Duodenal mucosa (tissue), 2 donors: ENCODE data around the gene LCP2.

ENCODE experiments used
- H3K27ac ChIP-seq: one replicate; pipeline ENCODE4 v1.7.0; 2013; ENCODE audit warnings: low read depth, low read length
- H3K27me3 ChIP-seq, 2 donors: one replicate each; pipeline ENCODE4 v1.7.0; 2013; ENCODE audit warnings: low read length in 2 of 2, control low read depth in 1 of 2; ENCODE audit not compliant: insufficient read depth in 2 of 2, control insufficient read depth in 1 of 2
- H3K36me3 ChIP-seq, 2 donors: one replicate each; pipeline ENCODE4 v1.7.0; 2013; ENCODE audit warnings: low read length in 2 of 2, control low read depth in 1 of 2; ENCODE audit not compliant: insufficient read depth in 2 of 2, control insufficient read depth in 1 of 2
- H3K4me1 ChIP-seq, 2 donors: one replicate each; pipeline ENCODE4 v1.7.0; 2013; ENCODE audit warnings: low read length in 2 of 2, control low read depth in 1 of 2; ENCODE audit not compliant: insufficient read depth in 2 of 2, control insufficient read depth in 1 of 2
- H3K4me3 ChIP-seq, 2 donors: one replicate each; pipeline ENCODE4 v1.7.0; 2013; ENCODE audit warnings: low read length in 2 of 2, low read depth in 1 of 2
- H3K9ac ChIP-seq, 2 donors: one replicate each; pipeline ENCODE4 v1.7.0; 2013; ENCODE audit warnings: low read length in 2 of 2, low read depth in 1 of 2
- H3K9me3 ChIP-seq, 2 donors: one replicate each; pipeline ENCODE4 v1.7.0; 2013; ENCODE audit warnings: low read length in 2 of 2, control low read depth in 1 of 2; ENCODE audit not compliant: control insufficient read depth in 1 of 2

The LCP2 gene

GRCh38 chr5:170223360-170223759 lies 74.2 kb downstream of the LCP2 start:
- Histone ChIP-seq H3K9me3 (no peaks in the 10 kb centered on the region), H3K27me3 (no peaks in the 10 kb centered on the region), H3K4me3 (no peak overlapping the region), H3K4me1 (peaks cover 0 to 3% of the 10 kb centered on the region in 2 donors), H3K36me3 (no peaks in the 10 kb centered on the region), H3K27ac (no peak overlapping the region), H3K9ac (no peak overlapping the region)

DNA sequence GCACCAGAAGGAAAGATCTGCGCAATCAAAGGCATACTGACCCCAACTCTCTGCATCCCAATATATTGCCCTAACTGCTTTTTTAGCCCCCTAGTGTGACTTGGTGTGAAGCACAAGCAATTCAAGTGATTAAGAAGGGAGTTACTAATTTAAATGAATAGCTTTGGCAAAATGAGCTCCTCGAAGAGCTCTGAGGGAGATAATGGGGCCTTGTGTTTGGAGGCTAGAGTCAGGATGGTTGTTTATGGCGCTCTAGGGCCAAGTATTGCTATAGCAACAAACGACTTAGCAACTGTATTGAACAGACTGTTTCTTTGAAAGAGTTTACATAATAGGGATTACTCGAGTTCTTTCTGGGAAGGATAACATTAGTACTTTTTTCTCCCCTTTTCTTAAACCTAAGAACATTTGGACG lies 76.2 kb downstream of the LCP2 start:
- no peaks in the 10 kb centered on the region for H3K36me3 ChIP-seq
- peaks cover 0 to 3% of the 10 kb centered on the region in 2 donors for H3K4me1 ChIP-seq
- H3K27me3 ChIP-seq: no peaks in the 10 kb centered on the region
- H3K4me3 ChIP-seq: no peak overlapping the region
- no peak overlapping the region for H3K9ac ChIP-seq
- H3K27ac ChIP-seq: no peak overlapping the region
- H3K9me3 ChIP-seq: no peaks in the 10 kb centered on the region

DNA sequence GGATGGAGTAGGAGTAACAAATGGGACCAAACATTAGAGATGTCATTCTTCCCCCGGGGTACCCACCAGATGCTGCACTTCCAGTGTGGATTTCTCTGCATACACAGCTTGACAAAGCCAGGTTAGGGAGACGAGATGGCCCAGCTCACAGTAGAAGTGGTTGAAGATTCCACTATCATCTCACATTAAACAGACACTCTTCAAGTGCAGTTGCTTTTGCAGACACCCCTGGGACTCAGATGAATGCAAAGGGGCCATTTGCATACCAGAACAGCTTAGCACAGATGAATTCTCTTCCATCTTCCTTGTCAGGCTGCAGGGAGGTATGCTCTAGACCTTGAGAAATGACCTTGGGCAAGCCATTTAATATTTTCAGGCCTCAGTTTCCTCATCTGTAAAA lies 77.4 kb downstream of the LCP2 start:
- H3K36me3 ChIP-seq: no peaks in the 10 kb centered on the region
- H3K27me3 ChIP-seq: no peaks in the 10 kb centered on the region
- H3K27ac ChIP-seq: no peak overlapping the region
- H3K4me3 ChIP-seq: no peak overlapping the region
- H3K4me1 ChIP-seq: peaks cover 0 to 3% of the 10 kb centered on the region in 2 donors
- H3K9me3 ChIP-seq: no peaks in the 10 kb centered on the region
- no peak overlapping the region for H3K9ac ChIP-seq

DNA sequence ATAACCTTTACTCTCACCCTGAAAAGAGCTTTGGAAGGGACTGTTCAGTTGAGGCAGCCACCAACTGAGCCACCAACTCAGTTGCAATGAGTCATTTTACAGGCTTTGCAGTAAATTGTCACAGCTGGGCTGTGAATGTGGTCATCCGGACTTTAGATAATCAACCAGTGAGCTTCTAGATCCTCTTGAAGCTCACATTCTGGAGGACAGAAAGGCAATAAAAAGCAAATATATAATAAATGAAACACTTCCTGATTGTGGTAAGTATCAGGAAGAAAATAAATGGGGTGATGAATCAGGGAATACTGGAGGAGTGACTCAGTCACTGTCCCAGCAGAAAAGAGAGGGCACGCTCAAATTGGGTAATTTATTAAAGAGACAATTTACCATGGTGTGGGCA lies 78.0 kb downstream of the LCP2 start:
- H3K27ac ChIP-seq: no peak overlapping the region
- no peak overlapping the region for H3K9ac ChIP-seq
- no peaks in the 10 kb centered on the region for H3K9me3 ChIP-seq
- no peaks in the 10 kb centered on the region for H3K27me3 ChIP-seq
- no peaks in the 10 kb centered on the region for H3K36me3 ChIP-seq
- H3K4me3 ChIP-seq: no peak overlapping the region
- peaks cover 0 to 3% of the 10 kb centered on the region in 2 donors for H3K4me1 ChIP-seq

DNA sequence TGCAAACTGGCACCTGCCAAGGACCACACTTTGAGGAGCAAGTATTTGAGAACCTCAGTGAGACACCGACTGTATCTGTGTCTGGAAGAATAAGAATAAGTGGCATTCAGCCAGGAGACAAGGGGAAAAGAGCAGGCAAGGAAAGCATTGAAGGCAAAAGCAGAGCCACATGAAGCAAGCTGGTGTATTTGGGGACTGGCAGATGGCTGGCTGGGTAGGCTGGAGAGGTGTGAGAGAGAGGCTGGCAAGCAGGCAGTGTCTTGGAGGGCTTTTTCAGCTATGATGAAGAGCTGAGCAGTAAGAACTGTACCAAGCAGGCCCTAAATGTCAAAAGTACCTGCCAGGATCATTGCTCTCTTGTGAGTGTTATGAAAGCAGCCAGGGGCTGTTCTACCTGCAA lies 78.9 kb downstream of the LCP2 start:
- Histone ChIP-seq H3K9ac (no peak overlapping the region), H3K9me3 (no peaks in the 10 kb centered on the region), H3K4me3 (no peak overlapping the region), H3K36me3 (no peaks in the 10 kb centered on the region), H3K27me3 (no peaks in the 10 kb centered on the region), H3K27ac (no peak overlapping the region), H3K4me1 (peaks cover 0 to 3% of the 10 kb centered on the region in 2 donors)

DNA sequence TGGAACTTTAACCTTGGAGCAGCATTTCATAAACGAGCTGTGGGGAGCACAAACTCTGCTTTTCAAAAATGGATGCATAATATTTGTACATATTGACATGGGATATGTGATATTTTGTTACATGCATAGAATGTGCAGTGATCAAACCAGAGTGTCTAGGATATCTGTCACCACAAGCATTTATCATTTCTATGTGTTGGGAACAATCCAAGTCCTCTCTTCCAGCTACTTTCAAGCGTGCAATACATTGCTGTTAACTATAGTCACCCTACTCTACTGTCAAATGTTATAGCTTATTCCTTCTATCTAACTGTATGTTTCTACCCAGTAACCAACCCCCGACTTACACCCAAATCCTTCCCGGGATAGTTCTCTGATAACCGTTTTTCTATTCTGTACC lies 79.7 kb downstream of the LCP2 start:
- H3K9me3 ChIP-seq: no peaks in the 10 kb centered on the region

DNA sequence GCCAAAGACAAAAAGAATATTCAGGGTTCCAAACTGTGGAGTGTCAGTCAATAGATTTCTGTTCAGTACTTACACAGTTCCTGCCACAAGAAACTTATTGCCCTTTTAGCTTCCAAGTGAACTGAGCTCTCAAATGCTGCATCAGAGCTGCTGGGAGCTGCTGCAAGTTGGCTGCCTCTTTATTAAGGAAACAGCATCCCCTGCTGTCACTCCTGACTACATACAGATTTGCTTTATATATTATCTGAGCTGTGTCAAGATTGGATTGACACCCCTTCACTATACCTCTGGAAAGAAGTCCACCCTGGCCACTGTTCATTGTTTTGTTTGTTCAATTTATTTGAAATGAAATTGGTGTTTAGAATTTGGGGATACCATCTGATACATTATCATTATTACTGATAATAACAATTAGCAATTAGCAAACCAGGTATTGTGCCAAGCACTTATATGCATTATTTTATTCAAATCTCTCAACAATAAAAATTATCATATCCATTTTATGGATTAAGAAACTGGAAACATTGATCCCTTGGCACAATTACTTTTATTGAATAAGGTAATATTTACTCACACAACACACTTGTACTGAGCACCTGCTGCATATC lies 81.2 kb downstream of the LCP2 start:
- Histone ChIP-seq H3K9me3 (no peaks in the 10 kb centered on the region), H3K4me1 (no peaks in the 10 kb centered on the region), H3K4me3 (no peak overlapping the region), H3K27ac (no peak overlapping the region), H3K36me3 (no peaks in the 10 kb centered on the region), H3K9ac (no peak overlapping the region), H3K27me3 (no peaks in the 10 kb centered on the region)

More for the DNA sequence above, 79.7 kb downstream of the LCP2 start:
- no peaks in the 10 kb centered on the region for H3K27me3 ChIP-seq
- no peaks in the 10 kb centered on the region for H3K36me3 ChIP-seq
- H3K27ac ChIP-seq: no peak overlapping the region
- peaks cover 0 to 2% of the 10 kb centered on the region in 2 donors for H3K4me1 ChIP-seq
- H3K9ac ChIP-seq: no peak overlapping the region
- H3K4me3 ChIP-seq: no peak overlapping the region

DNA sequence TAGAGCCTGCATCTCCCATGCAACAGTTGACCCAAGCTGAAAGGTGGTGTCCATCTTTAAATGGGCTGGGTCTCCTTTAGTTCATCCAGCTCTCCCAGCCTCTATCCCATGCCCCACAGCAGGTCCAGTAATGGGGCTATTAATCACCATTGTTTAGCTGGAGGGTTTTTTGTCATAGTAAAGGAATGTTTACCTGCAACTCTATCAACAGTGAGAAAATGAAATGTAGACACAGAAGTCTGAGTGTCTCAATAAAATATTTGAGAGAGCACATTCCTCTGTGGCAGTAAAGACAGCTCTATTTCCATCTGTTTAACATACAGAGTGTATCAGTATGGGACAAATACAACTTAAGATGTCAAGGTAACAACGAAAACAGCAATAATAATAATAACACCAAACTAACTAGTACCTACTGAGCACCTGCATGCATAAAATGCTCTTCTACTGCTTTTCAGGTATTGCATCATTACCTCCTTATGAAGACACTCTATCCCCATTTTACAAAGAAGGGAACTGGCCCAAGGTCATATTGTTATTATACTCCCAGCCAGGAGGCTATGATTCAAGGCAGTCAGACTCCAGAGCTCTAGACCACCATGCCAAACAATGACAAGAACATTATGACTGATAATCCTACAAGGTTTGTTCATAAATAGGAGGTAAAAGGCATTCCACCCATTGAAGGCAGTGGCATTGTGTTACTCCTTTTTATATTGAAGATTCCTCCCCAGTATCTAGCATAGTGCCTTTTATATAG lies 85.8 kb downstream of the LCP2 start:
- no peaks in the 10 kb centered on the region for H3K4me1 ChIP-seq
- H3K27me3 ChIP-seq: peaks cover 0 to 3% of the 10 kb centered on the region in 2 donors
- H3K9me3 ChIP-seq: no peaks in the 10 kb centered on the region
- H3K4me3 ChIP-seq: no peak overlapping the region
- no peak overlapping the region for H3K27ac ChIP-seq
- no peaks in the 10 kb centered on the region for H3K36me3 ChIP-seq
- H3K9ac ChIP-seq: no peak overlapping the region

DNA sequence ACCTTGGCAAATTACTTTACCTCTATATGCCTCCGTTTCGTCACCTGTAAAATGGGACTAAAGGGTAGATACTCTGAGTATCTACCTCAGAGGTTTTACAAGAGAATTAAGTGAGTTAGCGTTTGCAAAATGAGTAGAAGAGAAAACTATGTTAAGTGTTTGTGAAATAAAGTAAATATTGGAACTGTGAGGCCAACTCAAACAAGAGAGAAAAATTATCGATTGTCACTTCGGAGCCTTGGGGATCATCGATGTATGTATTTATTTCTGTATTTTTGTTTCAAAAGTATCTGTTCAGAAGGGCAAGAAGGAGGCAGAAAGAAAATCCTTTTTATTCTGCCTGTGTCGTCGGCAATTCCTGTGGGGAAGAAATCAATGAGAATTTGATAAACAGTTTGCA lies 90.6 kb downstream of the LCP2 start:
- Histone ChIP-seq H3K9me3 (no peaks in the 10 kb centered on the region), H3K9ac (no peak overlapping the region), H3K27ac (no peak overlapping the region), H3K4me1 (no peaks in the 10 kb centered on the region), H3K4me3 (no peak overlapping the region), H3K27me3 (peaks cover 0 to 3% of the 10 kb centered on the region in 2 donors), H3K36me3 (no peaks in the 10 kb centered on the region)

GRCh38 chr5:170206216-170206615 lies 91.4 kb downstream of the LCP2 start:
- H3K36me3 ChIP-seq: no peaks in the 10 kb centered on the region
- H3K9ac ChIP-seq: no peak overlapping the region
- peaks cover 0 to 3% of the 10 kb centered on the region in 2 donors for H3K27me3 ChIP-seq
- H3K9me3 ChIP-seq: no peaks in the 10 kb centered on the region
- no peak overlapping the region for H3K27ac ChIP-seq
- no peak overlapping the region for H3K4me3 ChIP-seq
- no peaks in the 10 kb centered on the region for H3K4me1 ChIP-seq
